Uterus (tissue), 2 donors: ENCODE results near the gene TTLL7.

Experiments
- CTCF ChIP-seq, 4 experiments: fragments of 200-600 bp in 2 of 4; fragments of 450-650 bp in 2 of 4; sonication (generic) in 2 of 4; IDR thresholded peaks; one replicate each; pipeline ENCODE4 v1.5.1; 2016 to 2019; ENCODE audit warnings: antibody characterized with exemption in 4 of 4, mild to moderate bottlenecking in 2 of 4, moderate library complexity in 1 of 4
- POLR2A ChIP-seq, 2 donors: fragments of 450-650 bp; IDR thresholded peaks; one replicate each; pipeline ENCODE4 v1.6.1; 2016; ENCODE audit warnings: antibody characterized with exemption in 2 of 2, mild to moderate bottlenecking in 1 of 2, moderate library complexity in 1 of 2

DNA sequence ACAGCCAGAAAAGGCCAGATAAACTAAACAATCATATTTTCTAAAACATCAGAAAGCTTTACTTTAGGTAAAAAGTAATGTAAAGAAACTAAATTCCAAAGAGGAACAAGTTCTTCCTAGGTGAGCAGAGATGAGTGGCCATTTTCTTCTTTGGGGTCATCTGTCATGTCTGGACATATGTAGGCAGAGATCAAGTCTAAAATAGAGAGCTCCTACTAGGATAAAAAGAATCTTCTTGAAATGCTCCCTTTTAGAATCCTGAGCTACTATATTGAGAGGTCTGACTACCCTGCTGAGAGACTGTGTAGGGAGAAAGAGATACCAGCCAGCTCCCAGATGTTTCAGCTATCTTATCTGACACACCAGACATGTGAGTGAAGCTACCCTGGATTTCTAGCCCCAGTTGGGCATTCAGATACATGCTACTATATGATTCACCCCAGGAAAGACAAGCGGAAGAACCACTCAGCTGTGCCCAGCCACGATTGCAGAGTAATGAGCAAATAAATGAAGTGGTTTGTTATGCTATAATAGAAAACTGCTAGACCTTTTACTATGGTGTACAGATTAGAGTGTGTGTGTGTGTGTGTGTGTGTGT is 80.1 kb downstream of the TTLL7 start:
- no peak for TF ChIP-seq CTCF (IDR thresholded peaks at IDR 0.05)
- no peak for TF ChIP-seq POLR2A (IDR thresholded peaks at IDR 0.05)
